HFFc6 (cell line): ENCODE measurements around the gene CTDSP2. TPM values are rescaled to one million over a fixed set of nuclear protein-coding genes. Genes with fewer than 3 reads are reported as not detected.

ENCODE experiments used
- DNase-seq: peaks from one replicate; pipeline ENCODE4 v3.0.0-alpha.2; 2018
- H3K27ac Mint-ChIP-seq: 2 replicates; pipeline ENCODE4 v1.8.0; 2020; ENCODE audit warnings: mild to moderate bottlenecking, mixed read lengths
- H3K27me3 Mint-ChIP-seq: 2 replicates; pipeline ENCODE4 v1.8.0; 2021; ENCODE audit warnings: mild to moderate bottlenecking, moderate library complexity, mixed read lengths; ENCODE audit not compliant: insufficient read depth
- H3K36me3 Mint-ChIP-seq: 2 replicates; pipeline ENCODE4 v1.8.0; 2021; ENCODE audit warnings: low read depth, mixed read lengths
- H3K4me1 Mint-ChIP-seq: 2 replicates; pipeline ENCODE4 v1.8.0; 2020; ENCODE audit warnings: low read depth, mixed read lengths
- H3K4me3 Mint-ChIP-seq: 2 replicates; pipeline ENCODE4 v1.8.0; 2020; ENCODE audit warnings: mild to moderate bottlenecking, moderate library complexity, mixed read lengths
- H3K9me3 Mint-ChIP-seq: 2 replicates; pipeline ENCODE4 v1.8.0; 2020; ENCODE audit warnings: mild to moderate bottlenecking, mixed read lengths
- CTCF ChIP-seq: fragments of 200-600 bp; sonication (generic); IDR thresholded peaks from 2 replicates; pipeline ENCODE4 v1.5.0; 2021; ENCODE audit warnings: antibody characterized with exemption, mild to moderate bottlenecking
- total RNA-seq, 6 experiments: library from RNA; stranded (reverse); fragmentation: NEBNext Ultra II Directional; extraction: Animal tissue kit (Norgen Biotek cat#: 25700); gene quantifications; 2 replicates in 1 of 6; 3 replicates in 5 of 6; pipeline ENCODE4 v1.2.3, GENCODE V29; 2021

Gene CTDSP2
- total RNA-seq, 6 experiments from 2014 or later = 99.2 to 128 (median 111) TPM

- no peak for DNase-seq
- Mint-ChIP-seq H3K9me3 (no peaks in the 10 kb centered on the region), H3K36me3 (0 out of 2 replicates have a peak, but pooled peaks cover 4% of the 10 kb centered on the region), H3K27me3 (no peaks in the 10 kb centered on the region), H3K4me3 (no peak overlapping the region), H3K4me1 (peaks cover 8% of the 10 kb centered on the region), H3K27ac (no peak overlapping the region)
- no peak for TF ChIP-seq CTCF
Measured at GRCh38 chr12:57806677-57807076, 39.9 kb downstream of the CTDSP2 start.

- Mint-ChIP-seq H3K9me3 (no peaks in the 10 kb centered on the region), H3K36me3 (peaks cover 12% of the 10 kb centered on the region; the same call in 1 of the 2 replicates), H3K27me3 (no peaks in the 10 kb centered on the region), H3K4me1 (no peaks in the 10 kb centered on the region), H3K4me3 (no peak overlapping the region), H3K27ac (no peak overlapping the region)
- DNase-seq = peak; percentile 36
- TF ChIP-seq CTCF = peak; percentile 85
Measured at GRCh38 chr12:57803319-57803893, 43.1 kb downstream of the CTDSP2 start.

GRCh38 chr12:57802607-57803006 lies 43.9 kb downstream of the CTDSP2 start:
- no peak for TF ChIP-seq CTCF
- H3K36me3 Mint-ChIP-seq = peaks cover 12% of the 10 kb centered on the region; the same call in 1 of the 2 replicates
- no peak overlapping the region for H3K27ac Mint-ChIP-seq
- no peak for DNase-seq
- no peaks in the 10 kb centered on the region for H3K27me3 Mint-ChIP-seq
- no peaks in the 10 kb centered on the region for H3K4me1 Mint-ChIP-seq
- no peak overlapping the region for H3K4me3 Mint-ChIP-seq
- no peaks in the 10 kb centered on the region for H3K9me3 Mint-ChIP-seq

- DNase-seq = no peak
- H3K4me1 Mint-ChIP-seq = peaks cover 3% of the 10 kb centered on the region
- H3K4me3 Mint-ChIP-seq = no peak overlapping the region
- no peak overlapping the region for H3K27ac Mint-ChIP-seq
- no peaks in the 10 kb centered on the region for H3K27me3 Mint-ChIP-seq
- H3K9me3 Mint-ChIP-seq = no peaks in the 10 kb centered on the region
- H3K36me3 Mint-ChIP-seq = peaks cover 13% of the 10 kb centered on the region
- TF ChIP-seq CTCF = no peak
Measured at GRCh38 chr12:57800965-57801364, 45.6 kb downstream of the CTDSP2 start.

- DNase-seq = no peak
- Mint-ChIP-seq H3K27ac (no peak overlapping the region), H3K4me1 (peaks cover 29% of the 10 kb centered on the region), H3K9me3 (no peaks in the 10 kb centered on the region), H3K4me3 (no peak overlapping the region), H3K27me3 (no peaks in the 10 kb centered on the region), H3K36me3 (peaks cover 23% of the 10 kb centered on the region)
- TF ChIP-seq CTCF = no peak
Measured at GRCh38 chr12:57797933-57798332, 48.6 kb downstream of the CTDSP2 start.
